SK-N-SH treated with all-trans-retinoic acid at 6 μM for 48 hours (cell line): Measurements from ENCODE around the gene RINL.
A peak's percentile ranks its signal among the peaks of the same experiment; 100 is the strongest.

Experiments
- ATAC-seq: fragments of 200-7000 bp; cut with Tn5 transposase; 3 replicates; pipeline ENCODE4 v1.9.1; 2020; ENCODE audit warnings: mild to moderate bottlenecking, moderate library complexity
- ARNTL ChIP-seq: fragments of 450-650 bp; formaldehyde crosslinking; IDR thresholded peaks from 2 replicates; pipeline ENCODE4 v1.5.0; 2020; ENCODE audit warnings: low read depth, mild to moderate bottlenecking, moderate library complexity, borderline replicate concordance
- BACH2 ChIP-seq: fragments of 250-450 bp; sonication (Bioruptor Pico); IDR thresholded peaks from 2 replicates; pipeline ENCODE4 v1.9.0; 2021; ENCODE audit warnings: mild to moderate bottlenecking, borderline replicate concordance
- CREB5 ChIP-seq: fragments of 250-450 bp; sonication (Bioruptor Pico); IDR thresholded peaks from 2 replicates; pipeline ENCODE4 v1.5.1; 2020; ENCODE audit warnings: low read depth, mild to moderate bottlenecking, moderate library complexity
- CSDC2 ChIP-seq: fragments of 250-450 bp; sonication (Bioruptor Pico); IDR thresholded peaks from 2 replicates; pipeline ENCODE4 v1.5.0; 2020; ENCODE audit warnings: mild to moderate bottlenecking, moderate library complexity
- CSRNP3 ChIP-seq: fragments of 250-450 bp; sonication (Bioruptor Pico); IDR thresholded peaks from 2 replicates; pipeline ENCODE4 v1.5.1; 2021; ENCODE audit warnings: mild to moderate bottlenecking, moderate library complexity
- ESRRG ChIP-seq: fragments of 250-450 bp; sonication (Bioruptor Pico); IDR thresholded peaks from 2 replicates; pipeline ENCODE4 v1.6.1; 2021; ENCODE audit warnings: mild to moderate bottlenecking
- GLIS3 ChIP-seq: fragments of 250-450 bp; sonication (Bioruptor Pico); IDR thresholded peaks from 2 replicates; pipeline ENCODE4 v1.5.0; 2020; ENCODE audit warnings: mild to moderate bottlenecking, moderate library complexity
- ISL1 ChIP-seq: fragments of 250-450 bp; sonication (Bioruptor Pico); IDR thresholded peaks from 2 replicates; pipeline ENCODE4 v2.1.2; 2022; ENCODE audit warnings: mild to moderate bottlenecking, moderate library complexity
- OSR1 ChIP-seq: fragments of 250-450 bp; sonication (Bioruptor Pico); IDR thresholded peaks from 2 replicates; pipeline ENCODE4 v1.8.0; 2022; ENCODE audit warnings: moderate library complexity, mild to moderate bottlenecking, inconsistent platforms
- POU6F1 ChIP-seq: fragments of 250-450 bp; sonication (Bioruptor Pico); IDR thresholded peaks from 2 replicates; pipeline ENCODE4 v1.8.0; 2021; ENCODE audit warnings: low read depth, mild to moderate bottlenecking, moderate library complexity, borderline replicate concordance
- PPARA ChIP-seq: fragments of 250-450 bp; sonication (Bioruptor Pico); IDR thresholded peaks from 2 replicates; pipeline ENCODE4 v1.5.0; 2020; ENCODE audit warnings: mild to moderate bottlenecking, borderline replicate concordance
- RARB ChIP-seq: fragments of 250-450 bp; sonication (Bioruptor Pico); IDR thresholded peaks from 2 replicates; pipeline ENCODE4 v1.8.0; 2021; ENCODE audit warnings: mild to moderate bottlenecking, moderate library complexity
- SNAI2 ChIP-seq: fragments of 250-450 bp; sonication (Bioruptor Pico); IDR thresholded peaks from 2 replicates; pipeline ENCODE4 v1.5.0; 2020; ENCODE audit warnings: mild to moderate bottlenecking, moderate library complexity
- TCF4 ChIP-seq: fragments of 250-450 bp; sonication (Bioruptor Pico); IDR thresholded peaks from 2 replicates; pipeline ENCODE4 v1.8.0; 2021; ENCODE audit warnings: mild to moderate bottlenecking, moderate library complexity, borderline replicate concordance
- TOX ChIP-seq: fragments of 250-450 bp; sonication (Bioruptor Pico); IDR thresholded peaks from 2 replicates; pipeline ENCODE4 v1.8.0; 2021; ENCODE audit warnings: mild to moderate bottlenecking, moderate library complexity, borderline replicate concordance
- ZC3H10 ChIP-seq: fragments of 250-450 bp; sonication (Bioruptor Pico); IDR thresholded peaks from 2 replicates; pipeline ENCODE4 v1.5.1; 2021; ENCODE audit warnings: mild to moderate bottlenecking, moderate library complexity
- ZFP3 ChIP-seq: fragments of 250-450 bp; sonication (Bioruptor Pico); IDR thresholded peaks from 2 replicates; pipeline ENCODE4 v1.5.0; 2020; ENCODE audit warnings: mild to moderate bottlenecking, moderate library complexity
- ZFP30 ChIP-seq: fragments of 450-650 bp; formaldehyde crosslinking; IDR thresholded peaks from 2 replicates; pipeline ENCODE4 v1.5.0; 2022; ENCODE audit warnings: mild to moderate bottlenecking, moderate library complexity
- ZNF565 ChIP-seq: fragments of 450-650 bp; formaldehyde crosslinking; conservative IDR thresholded peaks from 2 replicates; pipeline ENCODE4 v1.5.0; 2020; ENCODE audit warnings: low read depth, mild to moderate bottlenecking, moderate library complexity
- ZNF70 ChIP-seq: fragments of 450-650 bp; formaldehyde crosslinking; IDR thresholded peaks from 2 replicates; pipeline ENCODE4 v1.5.0; 2020; ENCODE audit warnings: mild to moderate bottlenecking, moderate library complexity
- ZNF8 ChIP-seq: fragments of 450-650 bp; formaldehyde crosslinking; IDR thresholded peaks from 2 replicates; pipeline ENCODE4 v1.5.0; 2020; ENCODE audit warnings: mild to moderate bottlenecking, moderate library complexity

Gene RINL

GRCh38 chr19:38919837-38920601 is 41.9 kb upstream of the RINL start:
- no peak for TF ChIP-seq RARB (CRISPR knock-in tag)
- no peak for TF ChIP-seq ESRRG (CRISPR knock-in tag)
- no peak for TF ChIP-seq ZC3H10 (CRISPR knock-in tag)
- TF ChIP-seq BACH2 (CRISPR knock-in tag): no peak
- no peak for TF ChIP-seq ZFP3 (CRISPR knock-in tag)
- no peak for TF ChIP-seq ZNF70 (CRISPR knock-in tag)
- TF ChIP-seq GLIS3 (CRISPR knock-in tag): no peak
- no peak for TF ChIP-seq PPARA (CRISPR knock-in tag)
- TF ChIP-seq ZNF565 (CRISPR knock-in tag): no peak
- no peak for TF ChIP-seq ZNF8 (CRISPR knock-in tag)
- TF ChIP-seq POU6F1: no peak
- TF ChIP-seq CREB5 (CRISPR knock-in tag): no peak
- no peak for TF ChIP-seq ISL1 (CRISPR knock-in tag)
- TF ChIP-seq SNAI2 (CRISPR knock-in tag): no peak
- TF ChIP-seq CSRNP3: no peak
- TF ChIP-seq TCF4 (CRISPR knock-in tag): no peak
- TF ChIP-seq ZFP30 (CRISPR knock-in tag): no peak
- no peak for TF ChIP-seq OSR1 (CRISPR knock-in tag)
- no peak for TF ChIP-seq CSDC2 (CRISPR knock-in tag)
- no peak for ATAC-seq

GRCh38 chr19:38918526-38918925 is 40.5 kb upstream of the RINL start:
- no peak for ATAC-seq
- TF ChIP-seq SNAI2 (CRISPR knock-in tag) (no peak), ZFP3 (CRISPR knock-in tag) (no peak), PPARA (CRISPR knock-in tag) (no peak), BACH2 (CRISPR knock-in tag) (no peak), ISL1 (CRISPR knock-in tag) (no peak), ARNTL (CRISPR knock-in tag) (no peak), ESRRG (CRISPR knock-in tag) (no peak), ZFP30 (CRISPR knock-in tag) (no peak), RARB (CRISPR knock-in tag) (no peak), ZNF8 (CRISPR knock-in tag) (no peak), ZC3H10 (CRISPR knock-in tag) (no peak), CSRNP3 (no peak), TCF4 (CRISPR knock-in tag) (no peak), CSDC2 (CRISPR knock-in tag) (no peak), OSR1 (CRISPR knock-in tag) (no peak), TOX (no peak), POU6F1 (no peak), ZNF70 (CRISPR knock-in tag) (no peak)

- TF ChIP-seq GLIS3 (CRISPR knock-in tag) (no peak), ISL1 (CRISPR knock-in tag) (no peak), POU6F1 (no peak), ZNF70 (CRISPR knock-in tag) (no peak), ARNTL (CRISPR knock-in tag) (no peak), ZFP30 (CRISPR knock-in tag) (no peak)
- TF ChIP-seq, all 23 proteins: peak for 0
- peak; percentile 64 for ATAC-seq
Observed at GRCh38 chr19:38917921-38918491, 39.9 kb upstream of the RINL start.
